ENCODE data around the gene FAT2.
"Not testable (repeated sequence)": the region's sequence is repeated elsewhere in the genome, so short reads cannot be mapped to it uniquely, and the experiment has no call there.

The FAT2 gene

GRCh38 chr5:151580239-151580638 is 10.9 kb downstream of the FAT2 start:
- DNase-seq: no peak

- DNase-seq: not testable (repeated sequence)
Measured at GRCh38 chr5:151579146-151579545, 12.0 kb downstream of the FAT2 start.

- no peak for DNase-seq
Measured at GRCh38 chr5:151578326-151579025, 12.7 kb downstream of the FAT2 start.

GRCh38 chr5:151577566-151577965 is 13.6 kb downstream of the FAT2 start:
- DNase-seq: no peak

GRCh38 chr5:151574444-151574996 is 16.6 kb downstream of the FAT2 start:
- no peak for DNase-seq

- DNase-seq: no peak
Measured at GRCh38 chr5:151572657-151573368, 18.3 kb downstream of the FAT2 start.

GRCh38 chr5:151571270-151572173 is 19.6 kb downstream of the FAT2 start:
- DNase-seq: no peak

- DNase-seq: no peak
Measured at GRCh38 chr5:151570512-151571269, 20.4 kb downstream of the FAT2 start.

- no peak for DNase-seq
Measured at GRCh38 chr5:151570058-151570457, 21.1 kb downstream of the FAT2 start.

- DNase-seq: no peak
Measured at GRCh38 chr5:151569132-151570046, 21.7 kb downstream of the FAT2 start.

GRCh38 chr5:151568036-151568435 is 23.1 kb downstream of the FAT2 start:
- DNase-seq: no peak

GRCh38 chr5:151565971-151566370 is 25.2 kb downstream of the FAT2 start:
- no peak for DNase-seq

- no peak for DNase-seq
Measured at GRCh38 chr5:151562019-151562707, 29.0 kb downstream of the FAT2 start.

- no peak for DNase-seq
Measured at GRCh38 chr5:151557951-151558350, 33.2 kb downstream of the FAT2 start.

- no peak for DNase-seq
Measured at GRCh38 chr5:151557466-151557865, 33.7 kb downstream of the FAT2 start.

GRCh38 chr5:151556806-151557205 is 34.3 kb downstream of the FAT2 start:
- no peak for DNase-seq

- no peak for DNase-seq
Measured at GRCh38 chr5:151555760-151556576, 35.2 kb downstream of the FAT2 start.

- DNase-seq: no peak
Measured at GRCh38 chr5:151553695-151554094, 37.4 kb downstream of the FAT2 start.

GRCh38 chr5:151553130-151553670 is 37.9 kb downstream of the FAT2 start:
- no peak for DNase-seq
